Neural progenitor cell (in vitro differentiated cells): ENCODE results near the gene TEX54. TPM values are rescaled to one million over a fixed set of nuclear protein-coding genes. Genes with fewer than 3 reads are reported as not detected.

ENCODE experiments used
- DNase-seq: peaks from one replicate; pipeline ENCODE4 v3.0.0-alpha.2; 2016; ENCODE audit warnings: low spot score
- H2AFZ ChIP-seq: fragments of 200-600 bp; sonication (generic); replicated peaks from 2 replicates; pipeline ENCODE4 v1.6.1; 2016; ENCODE audit warnings: antibody characterized with exemption
- H3F3A ChIP-seq: fragments of 200-600 bp; sonication (generic); 2 replicates; pipeline ENCODE4 v1.6.1; 2016; ENCODE audit warnings: antibody characterized with exemption, low read depth
- H3K27ac ChIP-seq: fragments of 200-600 bp; sonication (generic); 2 replicates; pipeline ENCODE4 v1.5.1; 2016; ENCODE audit warnings: mild to moderate bottlenecking
- H3K27me3 ChIP-seq: fragments of 200-600 bp; sonication (generic); 2 replicates; pipeline ENCODE4 v1.6.1; 2016; ENCODE audit warnings: mild to moderate bottlenecking, moderate library complexity
- H3K36me3 ChIP-seq: fragments of 200-600 bp; sonication (generic); 2 replicates; pipeline ENCODE4 v1.5.1; 2016
- H3K4me1 ChIP-seq: fragments of 200-600 bp; sonication (generic); 2 replicates; pipeline ENCODE4 v1.6.1; 2016; ENCODE audit warnings: mixed run types
- H3K4me2 ChIP-seq: fragments of 200-600 bp; sonication (generic); 2 replicates; pipeline ENCODE4 v1.6.1; 2016
- H3K4me3 ChIP-seq: fragments of 200-600 bp; sonication (generic); 2 replicates; pipeline ENCODE4 v1.5.1; 2016
- H3K79me2 ChIP-seq: fragments of 200-600 bp; sonication (generic); 2 replicates; pipeline ENCODE4 v1.6.1; 2016; ENCODE audit warnings: low read depth
- H3K9ac ChIP-seq: fragments of 200-600 bp; sonication (generic); 2 replicates; pipeline ENCODE4 v1.6.1; 2016
- H3K9me3 ChIP-seq: fragments of 200-600 bp; sonication (generic); 2 replicates; pipeline ENCODE4 v1.5.1; 2016; ENCODE audit warnings: low read depth
- H4K20me1 ChIP-seq: fragments of 200-600 bp; sonication (generic); 2 replicates; pipeline ENCODE4 v1.6.1; 2016; ENCODE audit warnings: low read depth
- H3K27ac Mint-ChIP-seq: 3 replicates; pipeline ENCODE4 v1.8.0; 2021; ENCODE audit warnings: mixed read lengths
- H3K27me3 Mint-ChIP-seq: 2 replicates; pipeline ENCODE4 v1.8.0; 2022; ENCODE audit warnings: low read depth, mild to moderate bottlenecking, inconsistent platforms, moderate library complexity, mixed read lengths; ENCODE audit not compliant: insufficient read depth
- H3K36me3 Mint-ChIP-seq: 3 replicates; pipeline ENCODE4 v1.8.0; 2021; ENCODE audit warnings: mixed read lengths
- H3K4me1 Mint-ChIP-seq: 3 replicates; pipeline ENCODE4 v1.8.0; 2021; ENCODE audit warnings: mixed read lengths
- H3K4me3 Mint-ChIP-seq: 3 replicates; pipeline ENCODE4 v1.8.0; 2021; ENCODE audit warnings: mild to moderate bottlenecking, moderate library complexity, mixed read lengths
- H3K9me3 Mint-ChIP-seq: 3 replicates; pipeline ENCODE4 v1.8.0; 2020; ENCODE audit warnings: mixed read lengths
- CTCF ChIP-seq: fragments of 200-600 bp; sonication (generic); IDR thresholded peaks from 2 replicates; pipeline ENCODE4 v1.5.1; 2017; ENCODE audit warnings: antibody characterized with exemption, mild to moderate bottlenecking
- EZH2 ChIP-seq: fragments of 200-600 bp; sonication (generic); IDR thresholded peaks from 2 replicates; pipeline ENCODE4 v1.6.1; 2017; ENCODE audit warnings: antibody characterized with exemption, mild to moderate bottlenecking, moderate library complexity
- EZH2phosphoT487 ChIP-seq: fragments of 200-600 bp; sonication (generic); IDR thresholded peaks from 2 replicates; pipeline ENCODE4 v1.6.1; 2017; ENCODE audit warnings: antibody characterized with exemption
- total RNA-seq: library from RNA; depleted of rRNA; stranded (reverse); fragments of >200 nt; gene quantifications from 2 replicates; pipeline ENCODE4 v1.2.3, GENCODE V29; 2015; ENCODE audit warnings: low replicate concordance

The TEX54 gene
- total RNA-seq, 1 donor from 2014 or later = not detected

GRCh38 chr11:62880803-62881578 lies 48.4 kb upstream of the TEX54 start, which contains the start of gene SLC3A2:
Gene SLC3A2 (plus strand): TSS chr11:62880896. CDS start chr11:62881024, 128 bp downstream.
- Mint-ChIP-seq H3K9me3 (no peaks in the 10 kb centered on the region), H3K27me3 (peaks cover 7% of the 10 kb centered on the region), H3K36me3 (peaks cover 37% of the 10 kb centered on the region), H3K27ac (peak within 1 kb of the TSS; percentile 93), H3K4me1 (peaks cover 55% of the 10 kb centered on the region), H3K4me3 (peak within 1 kb of the TSS; percentile 100)
- peak; percentile 27 for TF ChIP-seq EZH2
- no peak for TF ChIP-seq EZH2phosphoT487
- TF ChIP-seq CTCF = peak; percentile 79
- DNase-seq = peak; percentile 93
- peak within 1 kb of the TSS; percentile 95 for H3K4me2 ChIP-seq
- H3K9ac ChIP-seq = peak within 1 kb of the TSS; percentile 90
- H3K4me3 ChIP-seq = peak within 1 kb of the TSS; percentile 63
- peaks cover 76% of the 10 kb centered on the region for H3F3A ChIP-seq
- peaks cover 42% of the 10 kb centered on the region for H4K20me1 ChIP-seq
- H3K27me3 ChIP-seq = no peaks in the 10 kb centered on the region
- H2AFZ ChIP-seq = peak within 1 kb of the TSS; percentile 2
- no peaks in the 10 kb centered on the region for H3K9me3 ChIP-seq
- H3K27ac ChIP-seq = peak within 1 kb of the TSS; percentile 95
- peaks cover 6% of the 10 kb centered on the region for H3K36me3 ChIP-seq
- peaks cover 95% of the 10 kb centered on the region for H3K79me2 ChIP-seq
- peaks cover 29% of the 10 kb centered on the region for H3K4me1 ChIP-seq

GRCh38 chr11:62880231-62880802 lies 47.7 kb upstream of the TEX54 start:
- peaks cover 31% of the 10 kb centered on the region for H3K36me3 Mint-ChIP-seq
- peaks cover 7% of the 10 kb centered on the region for H3K27me3 Mint-ChIP-seq
- H3K79me2 ChIP-seq = peaks cover 96% of the 10 kb centered on the region
- peak overlapping the region; percentile 93 for H3K27ac Mint-ChIP-seq
- no peak for DNase-seq
- H3K4me3 ChIP-seq = peak overlapping the region; percentile 63
- H3K4me2 ChIP-seq = peak overlapping the region; percentile 95
- peaks cover 35% of the 10 kb centered on the region for H4K20me1 ChIP-seq
- no peaks in the 10 kb centered on the region for H3K9me3 Mint-ChIP-seq
- H3K36me3 ChIP-seq = peaks cover under 1% of the 10 kb centered on the region
- no peak for TF ChIP-seq EZH2
- TF ChIP-seq EZH2phosphoT487 = no peak
- no peak for TF ChIP-seq CTCF
- peaks cover 29% of the 10 kb centered on the region for H3K4me1 ChIP-seq
- peak overlapping the region; percentile 100 for H3K4me3 Mint-ChIP-seq
- H3K4me1 Mint-ChIP-seq = peaks cover 50% of the 10 kb centered on the region
- peak overlapping the region; percentile 95 for H3K27ac ChIP-seq
- peaks cover 69% of the 10 kb centered on the region for H3F3A ChIP-seq
- H3K9ac ChIP-seq = no peak overlapping the region
- no peaks in the 10 kb centered on the region for H3K9me3 ChIP-seq
- no peaks in the 10 kb centered on the region for H3K27me3 ChIP-seq
- no peak overlapping the region for H2AFZ ChIP-seq

- Mint-ChIP-seq H3K27me3 (peaks cover 7% of the 10 kb centered on the region), H3K9me3 (no peaks in the 10 kb centered on the region), H3K27ac (no peak overlapping the region), H3K4me1 (peaks cover 47% of the 10 kb centered on the region), H3K36me3 (peaks cover 28% of the 10 kb centered on the region), H3K4me3 (peak overlapping the region; percentile 100)
- H3F3A ChIP-seq = peaks cover 68% of the 10 kb centered on the region
- H3K9ac ChIP-seq = no peak overlapping the region
- no peaks in the 10 kb centered on the region for H3K27me3 ChIP-seq
- H3K4me2 ChIP-seq = peak overlapping the region; percentile 95
- peak overlapping the region; percentile 63 for H3K4me3 ChIP-seq
- H2AFZ ChIP-seq = no peak overlapping the region
- peaks cover 98% of the 10 kb centered on the region for H3K79me2 ChIP-seq
- H3K27ac ChIP-seq = peak overlapping the region; percentile 34
- TF ChIP-seq EZH2 = no peak
- TF ChIP-seq CTCF = no peak
- TF ChIP-seq EZH2phosphoT487 = no peak
- peaks cover 29% of the 10 kb centered on the region for H3K4me1 ChIP-seq
- no peaks in the 10 kb centered on the region for H3K36me3 ChIP-seq
- no peaks in the 10 kb centered on the region for H3K9me3 ChIP-seq
- H4K20me1 ChIP-seq = peaks cover 37% of the 10 kb centered on the region
- DNase-seq = no peak
Observed at GRCh38 chr11:62879235-62879978, 46.8 kb upstream of the TEX54 start.
